Esophagus muscularis mucosa (tissue), 4 donors: Measurements from ENCODE around the gene CTDP1. TPM values are rescaled to one million over a fixed set of nuclear protein-coding genes. Genes with fewer than 3 reads are reported as not detected.

ENCODE experiments used
- DNase-seq: peaks from one replicate; pipeline ENCODE4 v3.0.0-alpha.2; 2017; ENCODE audit errors: extremely low spot score
- H3K27ac ChIP-seq, 4 donors: fragments of 200-600 bp; sonication (generic); replicated peaks in 1 of 4; 1 replicate in 3 of 4; 2 replicates in 1 of 4; pipeline ENCODE4 v1.5.1; 2016 to 2019; ENCODE audit warnings: mild to moderate bottlenecking in 1 of 4
- H3K27me3 ChIP-seq, 4 donors: fragments of 200-600 bp; sonication (generic); one replicate each; pipeline versions ENCODE4 v1.5.1 to v1.6.0; 2016 to 2019
- H3K36me3 ChIP-seq, 4 donors: fragments of 200-600 bp; sonication (generic); one replicate each; pipeline ENCODE4 v1.5.1; 2016 to 2019
- H3K4me1 ChIP-seq, 4 donors: fragments of 200-600 bp; sonication (generic); one replicate each; pipeline ENCODE4 v1.5.1; 2016 to 2019
- H3K4me3 ChIP-seq, 4 donors: fragments of 200-600 bp; sonication (generic); 1 replicate in 2 of 4; 2 replicates in 2 of 4; pipeline ENCODE4 v1.5.1; 2016 to 2019; ENCODE audit warnings: mild to moderate bottlenecking in 4 of 4, moderate library complexity in 1 of 4
- H3K9me3 ChIP-seq, 4 donors: fragments of 200-600 bp; sonication (generic); 1 replicate in 3 of 4; 2 replicates in 1 of 4; pipeline ENCODE4 v1.5.1; 2016 to 2019
- EP300 ChIP-seq: sonication (generic); formaldehyde crosslinking; IDR thresholded peaks from one replicate; pipeline ENCODE4 v1.6.1; 2017; ENCODE audit warnings: antibody characterized with exemption
- POLR2A ChIP-seq: fragments of 450-650 bp; IDR thresholded peaks from one replicate; pipeline ENCODE4 v1.6.1; 2017; ENCODE audit warnings: antibody characterized with exemption, moderate library complexity, mild to moderate bottlenecking, low read depth
- POLR2AphosphoS5 ChIP-seq, 2 donors: sonication (generic); formaldehyde crosslinking; IDR thresholded peaks; one replicate each; pipeline ENCODE4 v1.6.1; 2017; ENCODE audit warnings: antibody characterized with exemption in 2 of 2
- WGBS: methylation state at CpG from one replicate; pipeline ENCODE4 v1.1.5; 2018; 5-methylcytosine and 5-hydroxymethylcytosine counted together
- intact Hi-C: fragments of 100-400 bp; cut with DNase I; formaldehyde crosslinking; loops from one replicate; pipeline ENCODE4 v1.15.1; 2023
- total RNA-seq, 4 donors: library from RNA; depleted of rRNA; stranded (reverse); fragments of >200 nt; gene quantifications; one replicate each; pipeline versions ENCODE4 v1.1.0 to v1.2.1, GENCODE V29; 2016
- TF ChIP-seq, protein P1 (sequence below), 3 experiments: fragments of 200-600 bp in 2 of 3; fragments of 450-650 bp in 1 of 3; sonication (generic) in 2 of 3; IDR thresholded peaks; one replicate each; pipeline ENCODE4 v1.5.1; 2017 to 2019; ENCODE audit warnings: antibody characterized with exemption in 3 of 3, mild to moderate bottlenecking in 2 of 3, moderate library complexity in 1 of 3

The CTDP1 gene
- total RNA-seq, 4 donors from 2014 or later = 22.0 to 28.5 (median 24.5) TPM

DNA sequence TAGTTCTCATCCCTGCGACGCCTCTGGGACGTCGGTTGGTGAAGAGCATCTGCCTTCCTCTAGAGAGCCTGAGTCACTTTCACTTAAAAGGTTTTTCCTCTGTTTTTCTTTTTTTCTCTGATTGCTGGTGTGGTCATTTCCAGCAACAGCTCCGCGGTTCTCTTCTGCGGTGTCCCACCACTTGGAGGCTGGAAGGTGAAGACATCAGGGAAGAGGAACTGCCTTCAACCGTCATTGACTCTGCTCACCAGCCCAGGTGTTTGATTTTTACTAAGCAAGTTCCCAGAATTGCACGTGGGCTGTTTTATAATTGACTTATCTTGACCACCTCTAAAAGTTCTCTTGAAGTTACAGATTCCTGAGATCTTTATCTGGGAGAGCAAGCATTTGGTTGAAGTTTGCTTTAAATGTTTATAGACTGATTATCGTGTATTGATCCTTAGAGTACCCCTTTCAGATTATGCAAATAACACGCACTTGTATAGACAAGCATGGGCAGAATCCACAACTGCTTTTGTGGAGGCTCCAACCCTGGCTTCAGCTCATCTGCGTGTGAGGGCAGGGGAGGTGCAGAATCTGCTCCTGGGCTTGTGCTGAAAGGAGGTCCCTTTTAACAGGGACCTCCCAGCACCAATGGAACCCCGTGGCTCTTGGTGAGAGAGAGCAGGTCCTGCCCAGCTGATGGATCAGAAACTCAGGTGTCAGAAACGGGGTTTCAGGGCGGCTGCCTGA is 3.5 kb downstream of the CTDP1 start:
- Histone ChIP-seq H3K27ac (no peak overlapping the region), H3K36me3 (peaks cover 0 to 3% (median 0%) of the 10 kb centered on the region in 4 donors), H3K4me1 (peaks cover 25 to 39% (median 31%) of the 10 kb centered on the region in 4 donors), H3K4me3 (no peak overlapping the region), H3K9me3 (no peaks in the 10 kb centered on the region), H3K27me3 (no peaks in the 10 kb centered on the region)
- TF ChIP-seq, protein P1, sequence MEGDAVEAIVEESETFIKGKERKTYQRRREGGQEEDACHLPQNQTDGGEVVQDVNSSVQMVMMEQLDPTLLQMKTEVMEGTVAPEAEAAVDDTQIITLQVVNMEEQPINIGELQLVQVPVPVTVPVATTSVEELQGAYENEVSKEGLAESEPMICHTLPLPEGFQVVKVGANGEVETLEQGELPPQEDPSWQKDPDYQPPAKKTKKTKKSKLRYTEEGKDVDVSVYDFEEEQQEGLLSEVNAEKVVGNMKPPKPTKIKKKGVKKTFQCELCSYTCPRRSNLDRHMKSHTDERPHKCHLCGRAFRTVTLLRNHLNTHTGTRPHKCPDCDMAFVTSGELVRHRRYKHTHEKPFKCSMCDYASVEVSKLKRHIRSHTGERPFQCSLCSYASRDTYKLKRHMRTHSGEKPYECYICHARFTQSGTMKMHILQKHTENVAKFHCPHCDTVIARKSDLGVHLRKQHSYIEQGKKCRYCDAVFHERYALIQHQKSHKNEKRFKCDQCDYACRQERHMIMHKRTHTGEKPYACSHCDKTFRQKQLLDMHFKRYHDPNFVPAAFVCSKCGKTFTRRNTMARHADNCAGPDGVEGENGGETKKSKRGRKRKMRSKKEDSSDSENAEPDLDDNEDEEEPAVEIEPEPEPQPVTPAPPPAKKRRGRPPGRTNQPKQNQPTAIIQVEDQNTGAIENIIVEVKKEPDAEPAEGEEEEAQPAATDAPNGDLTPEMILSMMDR (IDR thresholded peaks at IDR 0.05) = no peak
- TF ChIP-seq EP300 = no peak
- no peak for TF ChIP-seq POLR2A
- intact Hi-C loops = no loop called here
- 81% methylated on average over 14 of the region's 15 CpGs for WGBS
- DNase-seq = no peak

DNA sequence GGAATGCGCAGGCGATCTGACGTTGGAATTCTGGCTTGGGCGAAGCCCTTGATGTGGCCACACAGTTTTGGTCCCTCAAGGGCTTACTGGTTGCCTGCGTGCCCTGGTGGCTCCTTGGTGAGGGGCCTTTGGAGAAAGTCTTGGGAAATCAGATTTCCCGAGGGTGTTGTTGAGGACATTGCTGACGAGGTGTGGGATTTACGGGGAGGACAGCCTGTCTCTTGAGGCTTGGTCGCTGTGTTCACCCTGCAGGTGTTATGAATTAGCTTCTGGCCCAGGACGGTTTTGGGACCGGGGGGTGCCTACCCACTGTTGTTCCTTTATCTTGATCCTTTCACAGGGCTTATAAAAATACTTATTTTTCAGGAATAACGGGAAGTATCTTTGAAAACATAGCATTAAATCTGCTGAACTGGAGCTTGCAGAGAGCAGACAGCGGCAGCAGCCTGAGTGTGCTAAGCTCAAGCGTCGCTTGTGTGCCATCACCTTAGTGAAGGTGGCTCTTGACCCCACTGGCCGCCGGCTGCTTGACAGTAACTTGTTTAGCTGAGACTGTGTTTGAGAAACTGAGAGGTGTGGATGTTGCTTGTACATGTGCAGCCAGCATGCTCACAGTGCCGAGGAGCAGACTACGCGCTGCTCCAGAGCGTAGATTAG is 4.2 kb downstream of the CTDP1 start:
- Histone ChIP-seq H3K27me3 (no peaks in the 10 kb centered on the region), H3K9me3 (no peaks in the 10 kb centered on the region), H3K4me3 (no peak overlapping the region), H3K27ac (no peak overlapping the region), H3K36me3 (peaks cover 0 to 3% (median 0%) of the 10 kb centered on the region in 4 donors), H3K4me1 (peaks cover 18 to 32% (median 25%) of the 10 kb centered on the region in 4 donors)
- no peak for DNase-seq
- TF ChIP-seq, protein P1 (IDR thresholded peaks at IDR 0.05) = no peak
- TF ChIP-seq POLR2AphosphoS5 (IDR thresholded peaks at IDR 0.05) = no peak
- no peak for TF ChIP-seq EP300
- no peak for TF ChIP-seq POLR2A
- intact Hi-C loops = no loop called here
- WGBS = 94% methylated on average over 21 of the region's 21 CpGs

DNA sequence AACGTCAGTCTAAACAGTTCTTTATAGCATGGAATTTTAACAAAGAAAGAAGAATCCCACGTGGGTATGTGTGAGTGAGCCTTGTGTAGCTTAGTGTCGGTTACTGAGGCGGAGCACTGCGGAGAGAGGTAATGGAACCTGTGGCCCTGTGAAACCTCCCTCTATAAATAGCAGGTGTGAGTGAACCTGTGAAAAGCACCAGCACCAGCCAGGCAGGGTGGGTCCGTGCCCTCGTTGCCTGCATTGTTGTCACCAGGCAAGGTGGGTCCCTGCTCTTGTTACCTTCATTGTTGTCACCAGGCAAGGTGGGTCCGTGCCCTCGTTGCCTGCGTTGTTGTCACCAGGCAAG is 4.7 kb downstream of the CTDP1 start:
- TF ChIP-seq, protein P1 (IDR thresholded peaks at IDR 0.05) = no peak
- TF ChIP-seq POLR2A (no peak), EP300 (no peak), POLR2AphosphoS5 (IDR thresholded peaks at IDR 0.05) (no peak)
- Histone ChIP-seq H3K36me3 (peaks cover 0 to 3% (median 0%) of the 10 kb centered on the region in 4 donors), H3K27ac (no peak overlapping the region), H3K27me3 (no peaks in the 10 kb centered on the region), H3K4me1 (peaks cover 18 to 32% (median 25%) of the 10 kb centered on the region in 4 donors), H3K4me3 (no peak overlapping the region), H3K9me3 (no peaks in the 10 kb centered on the region)
- intact Hi-C loops = no loop called here
- DNase-seq = no peak
- WGBS = 80% methylated on average over 10 of the region's 10 CpGs

DNA sequence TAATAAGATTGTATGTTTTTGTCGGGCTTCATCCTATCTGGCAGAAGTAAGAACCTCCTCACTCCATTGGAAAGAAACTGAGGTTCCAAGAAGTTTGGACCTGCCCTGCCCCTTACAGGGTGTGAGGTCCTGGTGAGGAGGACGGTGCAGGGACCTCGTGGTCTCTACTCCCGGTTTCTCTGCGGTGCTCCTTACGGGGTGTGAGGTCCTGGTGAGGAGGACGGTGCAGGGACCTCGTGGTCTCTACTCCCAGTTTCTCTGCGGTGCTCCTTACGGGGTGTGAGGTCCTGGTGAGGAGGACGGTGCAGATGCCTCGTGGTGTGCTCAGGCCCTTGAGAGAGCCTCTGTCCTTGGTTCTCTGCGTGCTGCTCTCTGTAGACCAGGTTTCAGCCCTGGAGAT is 5.2 kb downstream of the CTDP1 start:
- WGBS = 65% methylated on average over 13 of the region's 13 CpGs
- TF ChIP-seq POLR2AphosphoS5 (IDR thresholded peaks at IDR 0.05) (no peak), EP300 (no peak), POLR2A (no peak)
- TF ChIP-seq, protein P1 (IDR thresholded peaks at IDR 0.05) = no peak
- H3K4me1 ChIP-seq = peaks cover 18 to 32% (median 25%) of the 10 kb centered on the region in 4 donors
- intact Hi-C loops = no loop called here
- no peak overlapping the region for H3K4me3 ChIP-seq
- peaks cover 0 to 3% (median 0%) of the 10 kb centered on the region in 4 donors for H3K36me3 ChIP-seq
- H3K9me3 ChIP-seq = no peaks in the 10 kb centered on the region
- H3K27ac ChIP-seq = no peak overlapping the region
- no peak for DNase-seq
- no peaks in the 10 kb centered on the region for H3K27me3 ChIP-seq
